Spleen (tissue), 13 donors: ENCODE data around the gene SERPINB12. TPM values are rescaled to one million over a fixed set of nuclear protein-coding genes. Genes with fewer than 3 reads are reported as not detected.

ENCODE experiments used
- DNase-seq: peaks from one replicate; pipeline ENCODE4 v3.0.0-alpha.2; 2020
- H3K27ac ChIP-seq, 8 donors: fragments of 200-600 bp; sonication (generic) in 7 of 8; 1 replicate in 4 of 8; 2 replicates in 4 of 8; pipeline versions ENCODE4 v1.5.0 to v1.8.0; 2016 to 2021; ENCODE audit warnings: inconsistent platforms in 4 of 8, mild to moderate bottlenecking in 4 of 8, moderate library complexity in 1 of 8
- H3K27me3 ChIP-seq, 7 donors: fragments of 200-600 bp; sonication (generic) in 6 of 7; replicated peaks in 1 of 7; 1 replicate in 4 of 7; 2 replicates in 3 of 7; pipeline versions ENCODE4 v1.5.0 to v1.8.0; 2016 to 2021; ENCODE audit warnings: inconsistent platforms in 3 of 7, mild to moderate bottlenecking in 1 of 7
- H3K36me3 ChIP-seq, 6 donors: fragments of 200-600 bp; sonication (generic) in 5 of 6; 1 replicate in 4 of 6; 2 replicates in 2 of 6; pipeline versions ENCODE4 v1.5.0 to v1.8.0; 2016 to 2021; ENCODE audit warnings: inconsistent platforms in 2 of 6
- H3K4me1 ChIP-seq, 6 donors: fragments of 200-600 bp; sonication (generic) in 5 of 6; 1 replicate in 3 of 6; 2 replicates in 3 of 6; pipeline versions ENCODE4 v1.5.0 to v1.8.0; 2016 to 2021; ENCODE audit warnings: inconsistent platforms in 3 of 6
- H3K4me3 ChIP-seq, 8 donors: fragments of 200-600 bp; sonication (generic) in 7 of 8; 1 replicate in 4 of 8; 2 replicates in 4 of 8; pipeline versions ENCODE4 v1.5.0 to v1.8.0; 2016 to 2021; ENCODE audit warnings: inconsistent platforms in 4 of 8, mild to moderate bottlenecking in 4 of 8, moderate library complexity in 2 of 8
- H3K9me3 ChIP-seq, 8 donors: fragments of 200-600 bp; sonication (generic) in 7 of 8; 1 replicate in 4 of 8; 2 replicates in 4 of 8; pipeline versions ENCODE4 v1.5.0 to v1.8.0; 2016 to 2021; ENCODE audit warnings: inconsistent platforms in 4 of 8
- CTCF ChIP-seq, 11 experiments: fragments of 200-600 bp in 7 of 11; fragments of 450-650 bp in 4 of 11; sonication (generic) in 4 of 11; IDR thresholded peaks in 8 of 11; conservative IDR thresholded peaks in 3 of 11; 1 replicate in 7 of 11; 2 replicates in 4 of 11; pipeline versions ENCODE4 v1.4.0 to v1.8.0; 2016 to 2021; ENCODE audit warnings: antibody characterized with exemption in 11 of 11, inconsistent platforms in 4 of 11, mild to moderate bottlenecking in 1 of 11
- POLR2A ChIP-seq, 3 donors: fragments of 450-650 bp; IDR thresholded peaks; one replicate each; pipeline ENCODE4 v1.5.1; 2017; ENCODE audit warnings: antibody characterized with exemption in 3 of 3, mild to moderate bottlenecking in 1 of 3
- POLR2AphosphoS5 ChIP-seq, 3 donors: sonication (generic); formaldehyde crosslinking; IDR thresholded peaks; one replicate each; pipeline ENCODE4 v1.5.1; 2017; ENCODE audit warnings: antibody characterized with exemption in 3 of 3
- WGBS, 5 donors: extraction: QIAGEN DNeasy Blood & Tissue Kit in 3 of 5; methylation state at CpG; one replicate each; pipeline versions ENCODE4 v1.1.5 to v1.1.7; 2013 to 2018; 5-methylcytosine and 5-hydroxymethylcytosine counted together
- intact Hi-C: fragments of 100-400 bp; cut with DNase I; formaldehyde crosslinking; loops from one replicate; pipeline ENCODE4 v1.15.0; 2023; ENCODE audit warnings: low total_unique reads
- long read RNA-seq, 2 donors: transcript quantifications; one replicate each; lab custom pipeline, GENCODE V29; 2026
- polyA plus RNA-seq, 3 donors: library from polyadenylated mRNA; stranded (reverse); fragments of 200-250 nt; gene quantifications; one replicate each; pipeline ENCODE4 v1.2.1, GENCODE V29; 2013
- total RNA-seq, 7 donors: library from RNA; depleted of rRNA in 3 of 7; stranded (reverse); fragments of >200 nt in 3 of 7; fragmentation: NEBNext Ultra II Directional in 4 of 7; extraction: Animal tissue kit (Norgen Biotek cat#: 25700) in 4 of 7; gene quantifications; one replicate each; pipeline versions ENCODE4 v1.1.0 to v1.2.1, GENCODE V29; 2016 to 2021
- donor health status: healthy with polysubstance abuse.
- donor health status: DM: no; HTN: no; CAD: no; lungs with moderate emphysema.
- donor health status: DM: no; HTN: no; CAD: no.
- donor health status: Bipolar disorder and iron deficiency.
- donor health status: healthy.
- donor health status: DM: no; HTN: no; CAD: no.
- donor health status: DM: yes; HTN: yes; CAD: no.

Gene SERPINB12
- total RNA-seq (not detected), polyA plus RNA-seq (not detected)
- long read RNA-seq, donor 1: 0 reads
- long read RNA-seq, donor 2: 0 reads

- H3K27me3 ChIP-seq: no peaks in the 10 kb centered on the region
- intact Hi-C loops: no loop called here
- H3K9me3 ChIP-seq: no peaks in the 10 kb centered on the region
- no peak for DNase-seq
- no peaks in the 10 kb centered on the region for H3K4me1 ChIP-seq
- H3K4me3 ChIP-seq: no peak within 1 kb of the TSS
- 66 to 82% (median 68%) methylated on average over 1 of the region's 1 CpG for WGBS, 5 donors
- H3K36me3 ChIP-seq: no peaks in the 10 kb centered on the region
- no peak within 1 kb of the TSS for H3K27ac ChIP-seq
- TF ChIP-seq POLR2AphosphoS5 (IDR thresholded peaks at IDR 0.05): no peak
- TF ChIP-seq CTCF (IDR thresholded peaks at IDR 0.05 in 8 of 11, conservative IDR thresholded peaks at IDR 0.05 in 3 of 11): no peak
- TF ChIP-seq POLR2A (IDR thresholded peaks at IDR 0.05): no peak
These were observed at the start of gene SERPINB12 for GRCh38 chr18:63542069-63542468. TSS of gene SERPINB12 (plus strand) at chr18:63542369. CDS start at chr18:63556160, 13,791 bp downstream.

GRCh38 chr18:63492851-63493250 is 49.3 kb upstream of the SERPINB12 start:
- Histone ChIP-seq H3K36me3 (no peaks in the 10 kb centered on the region), H3K27ac (no peak overlapping the region), H3K27me3 (no peaks in the 10 kb centered on the region), H3K4me3 (no peak overlapping the region), H3K9me3 (no peaks in the 10 kb centered on the region), H3K4me1 (no peaks in the 10 kb centered on the region)
- WGBS, 5 donors: 39 to 59% (median 46%) methylated on average over 3 of the region's 3 CpGs
- intact Hi-C loops: no loop called here
- DNase-seq: no peak
- TF ChIP-seq POLR2AphosphoS5 (IDR thresholded peaks at IDR 0.05) (no peak), CTCF (IDR thresholded peaks at IDR 0.05 in 8 of 11, conservative IDR thresholded peaks at IDR 0.05 in 3 of 11) (no peak), POLR2A (IDR thresholded peaks at IDR 0.05) (no peak)

- intact Hi-C loops: no loop called here
- H3K27me3 ChIP-seq: no peaks in the 10 kb centered on the region
- H3K9me3 ChIP-seq: no peaks in the 10 kb centered on the region
- H3K4me3 ChIP-seq: no peak overlapping the region
- 83 to 93% (median 90%) methylated on average over 2 of the region's 2 CpGs for WGBS, 5 donors
- H3K36me3 ChIP-seq: no peaks in the 10 kb centered on the region
- H3K4me1 ChIP-seq: no peaks in the 10 kb centered on the region
- no peak overlapping the region for H3K27ac ChIP-seq
- TF ChIP-seq POLR2AphosphoS5 (IDR thresholded peaks at IDR 0.05) (no peak), POLR2A (IDR thresholded peaks at IDR 0.05) (no peak), CTCF (IDR thresholded peaks at IDR 0.05 in 8 of 11, conservative IDR thresholded peaks at IDR 0.05 in 3 of 11) (no peak)
- DNase-seq: no peak
These were observed 46.5 kb upstream of the SERPINB12 start for GRCh38 chr18:63495675-63496074.

- 51 to 75% (median 59%) methylated on average over 2 of the region's 2 CpGs for WGBS, 5 donors
- intact Hi-C loops: no loop called here
- no peak for TF ChIP-seq POLR2AphosphoS5 (IDR thresholded peaks at IDR 0.05)
- peak in 5 of 11 experiments; percentile 18 to 46 (median 35) for TF ChIP-seq CTCF (IDR thresholded peaks at IDR 0.05 in 8 of 11, conservative IDR thresholded peaks at IDR 0.05 in 3 of 11)
These were observed 36.4 kb upstream of the SERPINB12 start for GRCh38 chr18:63505566-63506335.

More at GRCh38 chr18:63505566-63506335, 36.4 kb upstream of the SERPINB12 start:
- Histone ChIP-seq H3K4me3 (no peak overlapping the region), H3K9me3 (no peaks in the 10 kb centered on the region), H3K27me3 (peaks cover 0 to 26% (median 0%) of the 10 kb centered on the region in 7 donors), H3K4me1 (no peaks in the 10 kb centered on the region), H3K36me3 (no peaks in the 10 kb centered on the region), H3K27ac (no peak overlapping the region)
- DNase-seq: no peak
